ENCODE measurements around the gene TRAF3IP3. TPM values are rescaled to one million over a fixed set of nuclear protein-coding genes. Genes with fewer than 3 reads are reported as not detected.

The TRAF3IP3 gene
- polyA plus RNA-seq, 2 of the 4 experiments (the other 2 are of a cell fraction): not detected

GRCh38 chr1:209755256-209755655, 597 bp upstream of the TRAF3IP3 start:
- FAIRE-seq: no peak
- H3K27ac ChIP-seq: no peak overlapping the region
- 11% methylated on average over 1 of the region's 1 CpG for WGBS (ENCODE audit: missing lambda C conversion rate)
- ATAC-seq: no peak
- DNase-seq (ENCODE audit: low read depth in 1 of 2, low spot score in 1 of 2): no peak
- H3K4me3 ChIP-seq: no peak overlapping the region
- H3K4me1 ChIP-seq: no peaks in the 10 kb centered on the region
- ChIA-PET CTCF (no interaction called here), POLR2A (no interaction called here)
- H3K9me3 ChIP-seq: no peaks in the 10 kb centered on the region
- H3K4me2 ChIP-seq: no peak overlapping the region
- TF ChIP-seq CEBPB (IDR thresholded peaks at IDR 0.05) (no peak), KDM5A (IDR thresholded peaks at IDR 0.05) (no peak), ATOH8 (CRISPR knock-in tag; IDR thresholded peaks at IDR 0.05; ENCODE audit: low read depth) (no peak), GATA3 (IDR thresholded peaks at IDR 0.05; ENCODE audit: borderline replicate concordance) (no peak), POLR2AphosphoS2 (conservative IDR thresholded peaks at IDR 0.05; ENCODE audit: low read length) (no peak), ZFP36 (IDR thresholded peaks at IDR 0.05; ENCODE audit: borderline replicate concordance, partially characterized antibody) (no peak), RNF2 (IDR thresholded peaks at IDR 0.05; ENCODE audit: borderline replicate concordance, low read depth) (no peak), JUN (IDR thresholded peaks at IDR 0.05) (no peak), REST (IDR thresholded peaks at IDR 0.05) (no peak), ELK1 (IDR thresholded peaks at IDR 0.05; ENCODE audit: low read depth, low read length) (no peak), FOXS1 (CRISPR knock-in tag; IDR thresholded peaks at IDR 0.05) (no peak), RAD21 (conservative IDR thresholded peaks at IDR 0.05 in 1 of 2, IDR thresholded peaks at IDR 0.05 in 1 of 2) (no peak), CBX2 (IDR thresholded peaks at IDR 0.05; ENCODE audit: borderline replicate concordance, low read depth) (no peak)

GRCh38 chr1:209756615-209757445, 977 bp downstream of the TRAF3IP3 start:
- no peaks in the 10 kb centered on the region for H3K4me1 ChIP-seq
- 63% methylated on average over 5 of the region's 5 CpGs for WGBS (ENCODE audit: missing lambda C conversion rate)
- ChIA-PET POLR2A (no interaction called here), CTCF (interaction anchor here (0.9 to 1.0 kb wide), 2 partner anchors 9 to 19 kb away, joined by 4 read pairs; no protein-coding TSS in a partner anchor)
- DNase-seq (ENCODE audit: low read depth in 1 of 2, low spot score in 1 of 2): no peak
- no peak overlapping the region for H3K4me3 ChIP-seq
- TF ChIP-seq HOXB13 (CRISPR knock-in tag; IDR thresholded peaks at IDR 0.05; ENCODE audit: low read depth): no peak
- no peak for TF ChIP-seq JUN (IDR thresholded peaks at IDR 0.05)
- no peak for TF ChIP-seq MAFK (IDR thresholded peaks at IDR 0.05; ENCODE audit: partially characterized antibody)
- TF ChIP-seq PBX3 (IDR thresholded peaks at IDR 0.05): no peak
- TF ChIP-seq CTCF (IDR thresholded peaks at IDR 0.05): no peak
- TF ChIP-seq NFE2L2 (conservative IDR thresholded peaks at IDR 0.05; ENCODE audit: low read length): no peak
- no peak for FAIRE-seq
- H3K9me3 ChIP-seq: no peaks in the 10 kb centered on the region
- no peak overlapping the region for H3K27ac ChIP-seq
- ATAC-seq: no peak
- no peak overlapping the region for H3K4me2 ChIP-seq

All from A549 (cell line).